Measurements from ENCODE around the gene HDGFL2. TPM values are rescaled to one million over a fixed set of nuclear protein-coding genes. Genes with fewer than 3 reads are reported as not detected.

Gene HDGFL2
- total RNA-seq, 1 experiment from 2014 or later: 108 TPM

- Histone ChIP-seq H3K9me3 (ENCODE audit: control insufficient read depth, low read depth, low read length) (no peaks in the 10 kb centered on the region), H3T11ph (ENCODE audit: low read length) (no peak overlapping the region), H2AK5ac (ENCODE audit: insufficient read length, low read length) (no peak overlapping the region), H3K23me2 (ENCODE audit: insufficient read length, low read depth, low read length, poor library complexity, severe bottlenecking) (peaks cover 3% of the 10 kb centered on the region), H3K4me2 (ENCODE audit: insufficient read depth, insufficient read length, low read length) (no peak overlapping the region), H3K4ac (ENCODE audit: low read depth, low read length) (no peak overlapping the region), H3K18ac (ENCODE audit: insufficient read length, low read depth, low read length) (no peak overlapping the region), H4K20me1 (ENCODE audit: control insufficient read depth, insufficient read depth, insufficient read length) (no peaks in the 10 kb centered on the region), H4K8ac (replicated peaks; ENCODE audit: insufficient read length, low read depth, low read length) (no peak overlapping the region), H2BK12ac (ENCODE audit: insufficient read length, low read depth, low read length) (no peak overlapping the region), H4K5ac (ENCODE audit: insufficient read length, low read depth, low read length) (no peak overlapping the region), H3K4me1 (ENCODE audit: insufficient read depth, low read length) (no peaks in the 10 kb centered on the region), H3K79me1 (ENCODE audit: insufficient read depth, low read depth, low read length, poor library complexity, severe bottlenecking) (no peaks in the 10 kb centered on the region), H2AFZ (ENCODE audit: low read length) (no peak overlapping the region), H2BK20ac (ENCODE audit: low read depth, low read length, poor library complexity, severe bottlenecking) (no peak overlapping the region), H3K27me3 (ENCODE audit: insufficient read depth, low read length) (no peaks in the 10 kb centered on the region; the same call in 1 of the 2 replicates), H3K27ac (ENCODE audit: insufficient read length, low read depth, low read length) (no peak overlapping the region), H3K56ac (ENCODE audit: insufficient read length, low read depth, low read length) (no peak overlapping the region), H4K91ac (ENCODE audit: insufficient read length, low read depth, low read length) (no peak overlapping the region), H2BK5ac (ENCODE audit: insufficient read length, low read length) (no peak overlapping the region), H3K23ac (ENCODE audit: insufficient read length, low read depth, low read length) (no peak overlapping the region), H3K79me2 (ENCODE audit: insufficient read depth, low read length) (no peaks in the 10 kb centered on the region), H3K9ac (ENCODE audit: extremely low read depth, insufficient read length, low read length) (no peak overlapping the region), H2BK15ac (ENCODE audit: low read depth, low read length) (no peak overlapping the region), H3K14ac (ENCODE audit: insufficient read depth, low read length) (no peak overlapping the region), H2BK120ac (ENCODE audit: low read depth, low read length, poor library complexity, severe bottlenecking) (no peak overlapping the region)
- no CpG with 5 or more reads among the region's 13 CpGs for WGBS (ENCODE audit: extremely low coverage, insufficient read length, low lambda C conversion rate)
- no peak for TF ChIP-seq CTCF (conservative IDR thresholded peaks at IDR 0.05)
- no peak for DNase-seq
- no peak overlapping the region for H3K4me3 Mint-ChIP-seq
- H3K27ac Mint-ChIP-seq: no peak overlapping the region
- H3K4me1 Mint-ChIP-seq: peaks cover 6 to 15% of the 10 kb centered on the region in 2 experiments
- H3K27me3 Mint-ChIP-seq (ENCODE audit: low read depth): peaks cover 42% of the 10 kb centered on the region
- H3K9me3 Mint-ChIP-seq: peaks cover 0 to 4% of the 10 kb centered on the region in 2 experiments; a peak in 2 of 5 replicates
- H3K36me3 Mint-ChIP-seq (ENCODE audit: insufficient read depth in 1 of 3, low read depth in 3 of 3): no peaks in the 10 kb centered on the region
These were observed 66.5 kb downstream of the HDGFL2 start for GRCh38 chr19:4538601-4538954.

Measured in H9 (cell line).